K562 (cell line): Measurements from ENCODE around the gene ZGLP1. TPM values are rescaled to one million over a fixed set of nuclear protein-coding genes. Genes with fewer than 3 reads are reported as not detected.

Experiments used
- FUS ChIP-seq: fragments of 200-400 bp; formaldehyde crosslinking; optimal IDR thresholded peaks from 2 replicates; pipeline ENCODE3; 2017; ENCODE audit warnings: low read depth, low read length
- GABPB2 ChIP-seq: fragments of 250-450 bp; sonication (Bioruptor Pico); conservative IDR thresholded peaks from 2 replicates; pipeline ENCODE4 v1.5.1; 2021; ENCODE audit warnings: mild to moderate bottlenecking
- NFE2L1 ChIP-seq: fragments of 450-650 bp; IDR thresholded peaks from 2 replicates; pipeline ENCODE4 v1.6.1; 2016; ENCODE audit warnings: missing genetic modification characterization, low read depth, mild to moderate bottlenecking, missing compliant biosample characterization, moderate library complexity, borderline replicate concordance
- POLR2AphosphoS2 ChIP-seq: IDR thresholded peaks from 2 replicates; pipeline ENCODE4 v1.6.1; 2012; ENCODE audit warnings: low read length, improper control_type of control experiment
- SNIP1 ChIP-seq: fragments of 450-650 bp; IDR thresholded peaks from 2 replicates; pipeline ENCODE4 v1.7.1; 2017; ENCODE audit warnings: low read depth, mild to moderate bottlenecking
- YBX1 ChIP-seq: fragments of 450-650 bp; IDR thresholded peaks from 2 replicates; pipeline ENCODE4 v1.7.1; 2016; ENCODE audit warnings: mild to moderate bottlenecking
- ZNF431 ChIP-seq: sonication (generic); formaldehyde crosslinking; IDR thresholded peaks from 2 replicates; pipeline ENCODE4 v1.8.0; 2022; ENCODE audit warnings: mild to moderate bottlenecking, missing genetic modification reagents
- polyA plus RNA-seq, 8 experiments: library from polyadenylated mRNA; depleted of rRNA in 4 of 8; stranded (reverse) in 5 of 8; unstranded in 3 of 8; fragments of >200 nt; fragmentation: Nextera tagmentation in 2 of 8; fragmentation: Illumina TruSeq in 1 of 8; extraction: Ambion mirVana in 2 of 8; extraction: Trizol in 1 of 8; gene quantifications; 2 replicates each; pipeline versions ENCODE4 v1.2.1 to v1.2.3, GENCODE V29; 2011 to 2014; ENCODE audit warnings: inconsistent platforms in 1 of 8, missing spikeins in 1 of 8
- total RNA-seq, 7 experiments: library from RNA; depleted of rRNA in 6 of 7; stranded (reverse); fragments of >200 nt in 6 of 7; fragmentation: Illumina TruSeq in 2 of 7; extraction: Trizol in 2 of 7; gene quantifications; 2 replicates each; pipeline versions ENCODE4 v1.2.1 to v1.2.3, GENCODE V29; 2011 to 2021; ENCODE audit warnings: low replicate concordance in 1 of 7
- TF ChIP-seq, protein P1 (sequence below): sonication (generic); formaldehyde crosslinking; IDR thresholded peaks from 2 replicates; pipeline ENCODE4 v1.8.0; 2022; ENCODE audit warnings: mild to moderate bottlenecking, missing genetic modification reagents, borderline replicate concordance
- TF ChIP-seq, protein P2 (sequence below): fragments of 250-450 bp; sonication (Bioruptor Pico); IDR thresholded peaks from 2 replicates; pipeline ENCODE4 v1.4.0; 2020; ENCODE audit warnings: mild to moderate bottlenecking
- TF ChIP-seq, protein P3 (sequence below), 2 experiments: fragments of 200-800 bp in 1 of 2; sonication (Bioruptor generic) in 1 of 2; sonication (generic) in 1 of 2; formaldehyde crosslinking in 1 of 2; IDR thresholded peaks in 1 of 2; conservative IDR thresholded peaks in 1 of 2; 2 replicates each; pipeline versions ENCODE4 v1.5.0 to v1.6.1; 2016 to 2020; ENCODE audit warnings: missing compliant biosample characterization in 1 of 2, missing genetic modification characterization in 1 of 2, missing genetic modification reagents in 1 of 2
- TF ChIP-seq, protein P4 (sequence below): sonication (generic); formaldehyde crosslinking; IDR thresholded peaks from 2 replicates; pipeline ENCODE4 v1.4.0; 2020; ENCODE audit warnings: mild to moderate bottlenecking, missing genetic modification reagents
- TF ChIP-seq, protein P5 (sequence below): sonication (generic); formaldehyde crosslinking; IDR thresholded peaks from 2 replicates; pipeline ENCODE4 v1.8.0; 2022; ENCODE audit warnings: missing genetic modification reagents, mild to moderate bottlenecking, borderline replicate concordance
- TF ChIP-seq, protein P6 (sequence below): fragments of 250-450 bp; sonication (Bioruptor Pico); IDR thresholded peaks from 2 replicates; pipeline ENCODE4 v1.8.0; 2022; ENCODE audit warnings: moderate library complexity, mild to moderate bottlenecking, inconsistent platforms
- TF ChIP-seq, protein P7 (sequence below): fragments of 450-650 bp; IDR thresholded peaks from 2 replicates; pipeline ENCODE4 v1.6.1; 2016; ENCODE audit warnings: borderline replicate concordance

Gene ZGLP1
- total and polyA plus RNA-seq, 9 of the 15 experiments (the other 6 are each of a cell fraction or from before 2014, with no cell fraction given), result 0.24 to 4.5 (median 2.2) TPM

DNA sequence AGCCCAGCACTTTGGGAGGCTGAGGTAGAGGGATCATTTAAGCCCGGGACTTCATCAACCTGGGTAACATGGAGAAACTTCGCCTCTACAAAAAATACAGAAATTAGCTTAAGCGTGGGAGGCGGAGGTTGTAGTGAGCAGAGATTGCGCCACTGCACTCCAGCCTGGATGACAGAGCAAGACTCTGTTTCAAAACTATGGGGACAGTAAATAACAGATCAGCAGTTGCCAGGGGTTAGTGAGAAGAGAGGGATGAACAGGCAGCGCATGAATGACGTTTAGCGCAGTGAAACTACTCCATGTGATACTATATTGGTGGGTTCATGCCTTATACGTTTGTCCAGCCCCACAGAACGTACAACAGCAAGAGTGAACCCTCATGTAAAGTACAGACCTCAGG, 36.9 kb upstream of the ZGLP1 start (continued):
- TF ChIP-seq, protein P1, sequence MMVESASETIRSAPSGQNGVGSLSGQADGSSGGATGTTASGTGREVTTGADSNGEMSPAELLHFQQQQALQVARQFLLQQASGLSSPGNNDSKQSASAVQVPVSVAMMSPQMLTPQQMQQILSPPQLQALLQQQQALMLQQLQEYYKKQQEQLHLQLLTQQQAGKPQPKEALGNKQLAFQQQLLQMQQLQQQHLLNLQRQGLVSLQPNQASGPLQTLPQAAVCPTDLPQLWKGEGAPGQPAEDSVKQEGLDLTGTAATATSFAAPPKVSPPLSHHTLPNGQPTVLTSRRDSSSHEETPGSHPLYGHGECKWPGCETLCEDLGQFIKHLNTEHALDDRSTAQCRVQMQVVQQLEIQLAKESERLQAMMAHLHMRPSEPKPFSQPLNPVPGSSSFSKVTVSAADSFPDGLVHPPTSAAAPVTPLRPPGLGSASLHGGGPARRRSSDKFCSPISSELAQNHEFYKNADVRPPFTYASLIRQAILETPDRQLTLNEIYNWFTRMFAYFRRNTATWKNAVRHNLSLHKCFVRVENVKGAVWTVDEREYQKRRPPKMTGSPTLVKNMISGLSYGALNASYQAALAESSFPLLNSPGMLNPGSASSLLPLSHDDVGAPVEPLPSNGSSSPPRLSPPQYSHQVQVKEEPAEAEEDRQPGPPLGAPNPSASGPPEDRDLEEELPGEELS, result no peak
- TF ChIP-seq YBX1 (no peak), ZNF431 (CRISPR knock-in tag) (no peak), POLR2AphosphoS2 (no peak), SNIP1 (no peak), NFE2L1 (no peak), GABPB2 (CRISPR knock-in tag) (no peak), FUS (no peak)
- TF ChIP-seq, protein P2, sequence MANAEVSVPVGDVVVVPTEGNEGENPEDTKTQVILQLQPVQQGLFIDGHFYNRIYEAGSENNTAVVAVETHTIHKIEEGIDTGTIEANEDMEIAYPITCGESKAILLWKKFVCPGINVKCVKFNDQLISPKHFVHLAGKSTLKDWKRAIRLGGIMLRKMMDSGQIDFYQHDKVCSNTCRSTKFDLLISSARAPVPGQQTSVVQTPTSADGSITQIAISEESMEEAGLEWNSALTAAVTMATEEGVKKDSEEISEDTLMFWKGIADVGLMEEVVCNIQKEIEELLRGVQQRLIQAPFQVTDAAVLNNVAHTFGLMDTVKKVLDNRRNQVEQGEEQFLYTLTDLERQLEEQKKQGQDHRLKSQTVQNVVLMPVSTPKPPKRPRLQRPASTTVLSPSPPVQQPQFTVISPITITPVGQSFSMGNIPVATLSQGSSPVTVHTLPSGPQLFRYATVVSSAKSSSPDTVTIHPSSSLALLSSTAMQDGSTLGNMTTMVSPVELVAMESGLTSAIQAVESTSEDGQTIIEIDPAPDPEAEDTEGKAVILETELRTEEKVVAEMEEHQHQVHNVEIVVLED (CRISPR knock-in tag), result no peak
- TF ChIP-seq, protein P3, sequence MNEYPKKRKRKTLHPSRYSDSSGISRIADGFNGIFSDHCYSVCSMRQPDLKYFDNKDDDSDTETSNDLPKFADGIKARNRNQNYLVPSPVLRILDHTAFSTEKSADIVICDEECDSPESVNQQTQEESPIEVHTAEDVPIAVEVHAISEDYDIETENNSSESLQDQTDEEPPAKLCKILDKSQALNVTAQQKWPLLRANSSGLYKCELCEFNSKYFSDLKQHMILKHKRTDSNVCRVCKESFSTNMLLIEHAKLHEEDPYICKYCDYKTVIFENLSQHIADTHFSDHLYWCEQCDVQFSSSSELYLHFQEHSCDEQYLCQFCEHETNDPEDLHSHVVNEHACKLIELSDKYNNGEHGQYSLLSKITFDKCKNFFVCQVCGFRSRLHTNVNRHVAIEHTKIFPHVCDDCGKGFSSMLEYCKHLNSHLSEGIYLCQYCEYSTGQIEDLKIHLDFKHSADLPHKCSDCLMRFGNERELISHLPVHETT (CRISPR knock-in tag; conservative IDR thresholded peaks at IDR 0.05 in 1 of 2, IDR thresholded peaks at IDR 0.05 in 1 of 2), result no peak
- TF ChIP-seq, protein P4, sequence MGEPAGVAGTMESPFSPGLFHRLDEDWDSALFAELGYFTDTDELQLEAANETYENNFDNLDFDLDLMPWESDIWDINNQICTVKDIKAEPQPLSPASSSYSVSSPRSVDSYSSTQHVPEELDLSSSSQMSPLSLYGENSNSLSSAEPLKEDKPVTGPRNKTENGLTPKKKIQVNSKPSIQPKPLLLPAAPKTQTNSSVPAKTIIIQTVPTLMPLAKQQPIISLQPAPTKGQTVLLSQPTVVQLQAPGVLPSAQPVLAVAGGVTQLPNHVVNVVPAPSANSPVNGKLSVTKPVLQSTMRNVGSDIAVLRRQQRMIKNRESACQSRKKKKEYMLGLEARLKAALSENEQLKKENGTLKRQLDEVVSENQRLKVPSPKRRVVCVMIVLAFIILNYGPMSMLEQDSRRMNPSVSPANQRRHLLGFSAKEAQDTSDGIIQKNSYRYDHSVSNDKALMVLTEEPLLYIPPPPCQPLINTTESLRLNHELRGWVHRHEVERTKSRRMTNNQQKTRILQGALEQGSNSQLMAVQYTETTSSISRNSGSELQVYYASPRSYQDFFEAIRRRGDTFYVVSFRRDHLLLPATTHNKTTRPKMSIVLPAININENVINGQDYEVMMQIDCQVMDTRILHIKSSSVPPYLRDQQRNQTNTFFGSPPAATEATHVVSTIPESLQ (CRISPR knock-in tag), result no peak
- TF ChIP-seq, protein P5, sequence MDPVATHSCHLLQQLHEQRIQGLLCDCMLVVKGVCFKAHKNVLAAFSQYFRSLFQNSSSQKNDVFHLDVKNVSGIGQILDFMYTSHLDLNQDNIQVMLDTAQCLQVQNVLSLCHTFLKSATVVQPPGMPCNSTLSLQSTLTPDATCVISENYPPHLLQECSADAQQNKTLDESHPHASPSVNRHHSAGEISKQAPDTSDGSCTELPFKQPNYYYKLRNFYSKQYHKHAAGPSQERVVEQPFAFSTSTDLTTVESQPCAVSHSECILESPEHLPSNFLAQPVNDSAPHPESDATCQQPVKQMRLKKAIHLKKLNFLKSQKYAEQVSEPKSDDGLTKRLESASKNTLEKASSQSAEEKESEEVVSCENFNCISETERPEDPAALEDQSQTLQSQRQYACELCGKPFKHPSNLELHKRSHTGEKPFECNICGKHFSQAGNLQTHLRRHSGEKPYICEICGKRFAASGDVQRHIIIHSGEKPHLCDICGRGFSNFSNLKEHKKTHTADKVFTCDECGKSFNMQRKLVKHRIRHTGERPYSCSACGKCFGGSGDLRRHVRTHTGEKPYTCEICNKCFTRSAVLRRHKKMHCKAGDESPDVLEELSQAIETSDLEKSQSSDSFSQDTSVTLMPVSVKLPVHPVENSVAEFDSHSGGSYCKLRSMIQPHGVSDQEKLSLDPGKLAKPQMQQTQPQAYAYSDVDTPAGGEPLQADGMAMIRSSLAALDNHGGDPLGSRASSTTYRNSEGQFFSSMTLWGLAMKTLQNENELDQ (CRISPR knock-in tag), result no peak
- TF ChIP-seq, protein P6, sequence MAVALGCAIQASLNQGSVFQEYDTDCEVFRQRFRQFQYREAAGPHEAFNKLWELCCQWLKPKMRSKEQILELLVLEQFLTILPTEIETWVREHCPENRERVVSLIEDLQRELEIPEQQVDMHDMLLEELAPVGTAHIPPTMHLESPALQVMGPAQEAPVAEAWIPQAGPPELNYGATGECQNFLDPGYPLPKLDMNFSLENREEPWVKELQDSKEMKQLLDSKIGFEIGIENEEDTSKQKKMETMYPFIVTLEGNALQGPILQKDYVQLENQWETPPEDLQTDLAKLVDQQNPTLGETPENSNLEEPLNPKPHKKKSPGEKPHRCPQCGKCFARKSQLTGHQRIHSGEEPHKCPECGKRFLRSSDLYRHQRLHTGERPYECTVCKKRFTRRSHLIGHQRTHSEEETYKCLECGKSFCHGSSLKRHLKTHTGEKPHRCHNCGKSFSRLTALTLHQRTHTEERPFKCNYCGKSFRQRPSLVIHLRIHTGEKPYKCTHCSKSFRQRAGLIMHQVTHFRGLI (CRISPR knock-in tag), result no peak
- TF ChIP-seq, protein P7, sequence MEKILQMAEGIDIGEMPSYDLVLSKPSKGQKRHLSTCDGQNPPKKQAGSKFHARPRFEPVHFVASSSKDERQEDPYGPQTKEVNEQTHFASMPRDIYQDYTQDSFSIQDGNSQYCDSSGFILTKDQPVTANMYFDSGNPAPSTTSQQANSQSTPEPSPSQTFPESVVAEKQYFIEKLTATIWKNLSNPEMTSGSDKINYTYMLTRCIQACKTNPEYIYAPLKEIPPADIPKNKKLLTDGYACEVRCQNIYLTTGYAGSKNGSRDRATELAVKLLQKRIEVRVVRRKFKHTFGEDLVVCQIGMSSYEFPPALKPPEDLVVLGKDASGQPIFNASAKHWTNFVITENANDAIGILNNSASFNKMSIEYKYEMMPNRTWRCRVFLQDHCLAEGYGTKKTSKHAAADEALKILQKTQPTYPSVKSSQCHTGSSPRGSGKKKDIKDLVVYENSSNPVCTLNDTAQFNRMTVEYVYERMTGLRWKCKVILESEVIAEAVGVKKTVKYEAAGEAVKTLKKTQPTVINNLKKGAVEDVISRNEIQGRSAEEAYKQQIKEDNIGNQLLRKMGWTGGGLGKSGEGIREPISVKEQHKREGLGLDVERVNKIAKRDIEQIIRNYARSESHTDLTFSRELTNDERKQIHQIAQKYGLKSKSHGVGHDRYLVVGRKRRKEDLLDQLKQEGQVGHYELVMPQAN, result no peak
